Measurements from ENCODE around the gene BORCS6.

The BORCS6 gene

DNA sequence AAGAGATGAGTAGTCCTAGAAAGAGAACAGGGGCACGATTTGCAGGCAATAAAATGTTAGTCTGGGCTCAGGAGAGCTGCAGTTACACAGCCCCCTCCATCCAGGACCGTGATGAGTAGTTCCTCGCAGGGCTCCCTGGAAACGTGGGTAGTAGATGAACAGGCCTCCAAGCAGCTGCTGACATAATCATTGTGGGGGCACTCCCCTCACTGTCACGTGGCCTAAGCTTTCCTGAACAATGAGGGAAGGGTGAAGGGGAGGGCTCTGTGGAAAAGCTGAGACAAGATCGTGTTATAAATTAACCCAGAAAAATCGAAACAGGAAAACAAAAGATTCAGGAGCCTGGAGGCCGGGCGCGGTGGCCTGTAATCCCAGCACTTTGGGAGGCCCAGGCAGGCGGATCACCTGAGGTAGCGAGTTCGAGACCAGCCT lies 36.4 kb downstream of the BORCS6 start:
- peak; percentile 63 for DNase-seq

DNA sequence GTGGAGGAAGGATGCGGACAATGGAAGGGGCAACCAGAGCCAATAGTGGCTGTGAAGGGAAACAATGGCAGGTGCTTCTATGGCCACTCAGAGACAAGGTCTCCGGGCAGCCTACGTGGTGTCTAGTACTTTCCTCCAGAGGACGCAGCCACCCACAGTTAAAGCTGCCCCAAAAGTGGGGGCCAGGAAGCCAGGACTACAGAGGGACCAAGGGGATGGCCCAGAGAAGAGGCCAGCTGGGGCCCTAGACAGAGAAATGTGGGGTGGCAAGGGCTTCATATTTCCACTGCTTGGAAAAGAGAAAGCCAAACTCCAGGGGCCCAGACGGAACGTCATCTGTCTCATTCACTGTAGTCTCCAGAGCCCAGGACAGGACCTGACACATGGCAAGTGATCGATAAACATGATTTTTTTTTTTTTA lies 36.9 kb downstream of the BORCS6 start:
- DNase-seq, result no peak

DNA sequence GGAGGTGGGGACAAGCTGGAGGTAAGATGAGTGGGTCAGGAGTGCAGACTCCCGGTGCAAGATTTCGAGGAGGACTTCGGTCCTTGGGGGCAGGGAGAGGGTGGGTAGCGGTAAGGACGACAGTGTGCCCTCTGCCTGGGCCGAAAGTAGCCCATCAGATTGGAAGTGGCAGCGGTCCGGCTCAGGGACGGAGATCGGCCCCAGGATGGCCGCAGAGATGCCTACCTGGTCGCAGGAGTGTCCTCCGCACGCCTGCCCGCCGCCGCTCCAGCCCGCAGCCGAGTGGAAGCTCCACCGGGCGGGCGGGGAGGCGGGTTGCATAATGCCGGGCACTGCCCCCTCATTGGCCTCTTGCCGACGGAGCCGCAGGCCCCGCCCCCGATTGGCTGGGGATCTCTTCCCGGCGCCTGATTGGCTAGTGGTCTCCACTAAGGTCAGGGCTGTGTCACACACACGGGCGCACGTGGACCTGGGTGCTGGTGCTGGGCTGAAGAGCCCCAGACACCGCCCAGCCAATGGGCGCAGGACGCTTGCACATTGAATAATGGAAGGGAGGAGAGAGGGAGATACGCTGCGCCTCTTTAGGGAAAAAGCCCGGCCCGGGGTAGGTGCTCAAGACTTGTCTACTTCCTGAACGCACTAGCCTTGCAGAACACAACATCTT lies 37.7 kb downstream of the BORCS6 start, which contains the start of gene PER1:
Gene PER1, minus strand, starts transcription at position 293 of the 664 bp plus-strand sequence. CDS start 1,698 bp downstream, outside the sequence.
- peak; percentile 91 for DNase-seq

DNA sequence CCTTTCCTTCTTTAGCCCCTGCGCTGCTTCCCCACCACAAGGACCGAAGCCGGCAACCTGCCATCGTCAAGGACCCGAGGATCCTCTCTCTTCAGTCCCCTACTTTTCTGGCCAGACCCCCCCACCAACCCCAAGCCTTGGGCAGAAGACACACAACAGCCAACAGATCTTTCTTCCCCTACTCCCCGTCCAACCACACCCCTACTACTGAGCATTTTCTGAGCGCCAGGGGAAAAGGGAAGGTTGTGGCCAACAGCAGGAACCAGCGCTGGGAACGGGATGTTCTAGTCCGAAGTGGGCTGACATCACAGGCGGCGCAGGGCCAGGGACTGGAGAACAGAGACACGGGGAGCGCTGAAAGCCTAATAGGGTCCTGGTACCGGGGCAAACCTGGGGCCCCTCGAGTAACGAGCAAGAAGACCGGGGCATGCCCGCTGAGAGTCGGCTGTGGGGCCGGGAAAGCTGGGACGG lies 38.3 kb downstream of the BORCS6 start:
- no peak for DNase-seq

DNA sequence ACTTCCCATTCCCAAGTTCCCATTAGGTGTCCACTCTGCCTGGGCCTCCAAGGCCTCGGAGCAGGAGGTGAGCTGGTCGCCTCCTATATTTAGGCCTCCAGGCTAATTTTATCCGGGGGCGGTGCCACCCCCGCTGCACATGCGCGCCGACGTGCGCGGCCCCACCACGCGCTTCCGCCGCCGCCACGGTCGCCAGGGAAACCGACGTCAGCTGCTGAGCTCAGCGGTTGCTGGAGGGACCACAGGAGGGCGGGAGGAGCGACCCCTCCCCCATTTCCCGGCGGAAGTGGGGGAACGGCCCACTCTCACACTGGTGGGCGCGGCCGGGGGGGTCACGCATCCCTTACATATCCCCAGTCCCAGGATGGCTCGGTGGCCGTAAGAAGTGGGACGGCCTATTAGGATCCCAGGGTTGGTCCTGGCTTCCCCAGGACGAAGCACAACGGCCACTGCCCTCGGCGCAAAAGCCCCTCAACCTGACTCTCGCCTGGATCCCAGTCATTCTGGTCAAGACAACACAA lies 38.8 kb downstream of the BORCS6 start:
- peak; percentile 92 for DNase-seq

DNA sequence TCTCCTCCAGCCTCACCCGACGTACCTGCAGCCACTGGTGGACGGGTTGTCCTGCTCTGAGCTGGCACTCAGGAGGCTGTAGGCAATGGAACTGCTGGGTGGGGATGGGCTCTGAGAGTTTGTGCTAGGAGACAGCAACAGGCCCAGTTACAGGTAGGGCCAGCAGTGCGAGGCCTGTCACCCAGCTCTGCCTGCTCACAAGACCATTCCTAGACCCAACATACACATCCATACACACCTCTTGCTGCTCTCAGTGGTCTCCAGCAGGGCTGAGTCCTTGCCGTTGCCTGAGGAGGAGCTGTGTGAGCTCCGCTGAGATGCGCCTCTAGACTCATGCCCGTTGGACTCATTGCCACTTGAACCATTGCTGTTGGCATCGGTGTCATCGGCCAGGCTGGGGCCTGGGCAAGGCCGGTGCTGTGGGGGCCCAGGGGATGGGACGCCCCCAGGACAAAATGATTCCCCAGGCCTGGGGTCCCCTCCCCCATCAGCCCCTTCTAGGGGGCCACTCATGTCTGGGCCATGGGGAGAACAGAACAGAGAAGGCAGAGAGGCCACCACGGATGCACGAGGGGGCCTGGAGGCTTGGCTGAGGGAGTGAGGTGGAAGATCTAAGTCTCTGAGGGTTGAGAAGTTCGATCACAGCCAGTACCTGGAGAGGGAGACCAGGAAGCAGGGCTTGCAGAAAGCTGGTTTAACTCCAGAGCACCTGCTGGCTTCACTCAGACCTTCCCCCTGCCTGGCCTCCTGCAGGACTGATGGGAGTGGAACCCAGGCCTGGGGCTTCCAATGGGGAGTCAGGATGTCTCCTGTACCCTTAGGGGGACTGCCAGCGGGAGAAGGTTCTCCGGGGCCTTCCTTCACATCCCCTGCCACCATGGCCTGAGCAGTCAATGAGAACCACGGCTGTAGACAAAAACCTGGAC lies 39.5 kb downstream of the BORCS6 start:
- DNase-seq, result no peak

DNA sequence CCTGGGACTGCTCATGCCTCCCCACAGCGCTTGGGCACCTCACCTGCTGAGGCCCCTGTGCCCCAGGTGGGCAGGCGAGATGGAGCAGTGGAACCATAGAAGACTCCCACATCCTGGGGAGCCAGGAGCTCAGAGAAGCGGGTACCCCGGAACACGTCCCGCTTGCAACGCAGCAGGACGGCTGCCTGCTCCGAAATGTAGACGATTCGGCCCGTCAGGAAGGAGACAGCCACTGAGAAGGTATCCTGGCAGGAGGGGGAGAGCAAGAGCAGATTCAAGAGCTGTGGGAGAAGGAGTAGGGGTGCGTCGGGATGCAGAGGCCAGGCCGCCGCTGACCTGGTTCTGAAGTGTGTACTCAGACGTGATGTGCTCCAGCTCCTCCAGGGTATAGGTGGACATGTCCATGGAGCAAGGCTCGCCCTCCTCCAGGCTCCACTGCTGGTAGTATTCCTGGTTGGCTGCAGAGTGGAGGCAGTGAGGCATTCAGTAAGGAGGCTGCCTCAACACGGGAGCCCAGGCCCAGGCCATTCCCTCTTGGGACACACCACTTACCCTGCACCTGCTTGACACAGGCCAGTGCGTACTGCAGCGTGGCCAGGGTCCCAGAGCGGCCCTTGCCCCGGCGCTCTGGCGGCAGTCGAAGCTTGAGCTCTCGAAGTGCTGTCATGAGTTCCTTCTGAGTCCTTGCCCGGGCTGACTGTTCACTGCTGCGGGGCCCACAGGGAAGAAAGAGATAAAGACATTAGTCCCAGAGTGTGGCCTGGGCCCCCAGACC lies 40.4 kb downstream of the BORCS6 start:
- no peak for DNase-seq

DNA sequence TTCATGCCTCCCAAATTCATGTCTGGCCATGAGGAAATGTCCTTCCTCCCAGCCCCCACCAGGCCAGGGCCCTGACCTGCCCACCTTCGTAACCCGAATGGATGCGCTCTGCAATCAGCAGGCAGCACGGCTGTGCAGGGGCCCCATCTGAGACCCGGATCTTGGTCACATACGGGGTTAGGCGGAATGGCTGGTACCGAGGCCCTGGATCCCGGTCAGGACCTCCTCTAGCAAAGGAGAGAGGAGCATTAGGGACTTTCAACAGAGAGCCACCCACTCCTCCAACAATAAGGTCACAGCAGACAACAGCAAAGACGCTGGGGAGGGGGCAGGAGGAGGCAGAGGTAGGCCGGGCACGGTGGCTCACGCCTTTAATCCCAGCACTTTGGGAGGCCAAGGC lies 41.4 kb downstream of the BORCS6 start:
- no peak for DNase-seq

DNA sequence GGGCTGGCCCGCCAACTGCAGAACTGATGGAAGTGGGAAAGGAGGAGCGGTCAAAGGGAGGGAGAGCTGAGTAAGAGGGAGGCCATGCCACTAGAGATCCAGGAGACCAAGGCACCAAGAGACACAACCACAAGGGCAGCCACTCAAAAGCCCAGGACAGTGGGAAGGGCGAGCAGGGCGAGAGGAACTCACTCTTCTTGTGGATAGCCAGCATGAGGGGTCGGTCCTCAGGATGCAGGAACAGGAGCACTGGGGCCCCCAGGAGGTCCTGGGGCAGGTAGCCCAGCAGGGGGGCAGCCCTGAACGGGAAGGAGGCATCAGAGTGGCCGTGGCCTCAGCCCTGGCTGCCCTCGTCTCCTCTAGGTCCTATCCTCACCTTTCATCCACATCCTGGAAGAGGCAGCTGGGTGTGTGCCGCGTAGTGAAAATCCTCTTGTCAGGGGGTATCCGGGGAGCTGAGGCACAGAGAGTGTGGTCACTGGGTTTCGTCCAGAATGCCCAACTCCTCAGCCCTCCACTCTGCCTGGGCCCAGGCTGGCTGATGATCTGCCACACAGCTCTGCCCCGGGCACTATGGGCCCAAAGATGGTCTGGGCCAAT lies 42.1 kb downstream of the BORCS6 start:
- no peak for DNase-seq

DNA sequence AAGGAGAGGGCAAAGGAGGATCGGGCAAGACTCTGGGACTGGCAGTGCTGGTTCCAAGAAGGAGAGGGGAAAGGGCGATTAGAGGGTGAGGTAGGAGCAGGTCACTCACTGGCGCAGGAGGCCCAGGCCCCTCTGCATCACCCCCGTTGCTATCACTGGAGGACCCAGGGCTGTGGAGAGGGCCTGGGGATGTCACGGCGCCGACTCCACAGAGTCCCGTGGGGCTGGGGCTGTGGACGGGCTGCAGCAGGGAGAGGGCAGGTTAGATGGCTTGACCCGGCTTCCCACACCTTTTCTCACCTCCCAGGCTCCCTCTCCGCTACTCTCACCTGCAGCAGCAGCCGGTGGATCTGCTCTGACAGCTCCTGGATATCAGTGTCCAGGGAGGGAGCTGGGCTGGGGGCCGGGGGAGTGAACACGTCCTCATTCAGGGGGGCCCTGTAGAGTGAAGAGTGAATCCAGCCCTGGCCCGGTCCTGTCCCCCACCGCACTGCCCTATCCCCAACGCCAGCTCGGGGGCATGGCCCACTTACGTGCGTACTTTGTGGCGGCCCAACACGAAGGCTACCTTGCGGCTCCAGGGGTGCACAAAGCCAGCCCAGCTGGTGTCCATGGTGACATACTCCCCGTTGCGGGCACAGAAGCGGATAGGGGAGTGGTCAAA lies 42.7 kb downstream of the BORCS6 start:
- no peak for DNase-seq

DNA sequence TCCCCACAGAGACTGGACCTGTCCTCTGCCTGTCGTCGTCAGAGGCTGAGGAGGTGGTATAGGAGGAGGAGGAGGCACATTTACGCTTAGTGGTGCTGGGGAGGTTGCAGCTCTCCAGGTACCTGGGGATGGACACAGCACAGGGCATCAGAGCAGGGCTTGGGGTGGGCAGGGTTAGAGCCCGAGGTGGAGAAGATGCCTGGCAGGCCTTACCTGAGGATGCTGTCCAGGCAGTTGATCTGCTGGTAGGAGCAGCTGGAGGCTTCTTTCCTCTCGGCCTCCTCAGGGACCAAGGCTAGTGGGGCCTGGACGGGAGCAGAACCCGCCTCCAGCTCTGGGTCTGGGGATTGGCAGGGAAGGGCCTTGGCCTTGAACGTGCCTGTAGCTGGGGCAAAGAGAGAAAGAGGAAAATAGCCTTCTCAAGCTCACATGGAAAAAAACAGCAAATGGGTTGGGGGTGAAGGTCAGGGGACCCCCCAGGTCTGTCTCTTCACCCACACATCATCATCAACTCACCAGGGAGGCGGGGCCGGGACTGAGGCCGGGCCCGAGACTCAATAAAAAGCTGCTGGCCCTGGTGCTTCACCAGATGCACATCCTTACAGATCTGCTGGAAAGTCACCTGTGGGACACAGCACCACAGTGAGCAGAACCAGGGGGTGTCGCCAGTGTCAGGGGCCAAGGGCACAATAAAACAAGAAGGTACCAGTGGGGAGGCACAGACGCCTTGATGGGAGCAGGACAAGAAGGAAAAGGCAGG lies 43.4 kb downstream of the BORCS6 start:
- no peak for DNase-seq

DNA sequence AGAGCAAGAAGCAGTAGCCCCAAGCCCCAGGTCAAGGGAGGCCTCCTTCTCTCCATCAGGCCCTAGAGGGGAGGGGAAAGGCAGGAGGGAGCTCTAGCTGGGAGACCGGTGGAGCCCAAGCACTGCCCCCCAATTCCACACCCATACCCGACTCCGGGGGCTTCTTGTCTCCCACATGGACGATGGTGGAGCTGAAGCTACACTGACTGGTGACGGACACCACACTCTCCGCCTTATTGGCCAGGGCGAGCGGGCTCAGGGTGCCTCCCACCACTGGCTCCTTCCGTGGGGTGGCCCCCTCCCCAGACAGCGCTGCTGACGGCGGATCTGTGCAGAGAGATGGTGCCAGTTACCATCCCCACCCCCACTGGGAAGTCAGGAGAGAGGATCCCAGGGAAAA lies 44.2 kb downstream of the BORCS6 start:
- no peak for DNase-seq

DNA sequence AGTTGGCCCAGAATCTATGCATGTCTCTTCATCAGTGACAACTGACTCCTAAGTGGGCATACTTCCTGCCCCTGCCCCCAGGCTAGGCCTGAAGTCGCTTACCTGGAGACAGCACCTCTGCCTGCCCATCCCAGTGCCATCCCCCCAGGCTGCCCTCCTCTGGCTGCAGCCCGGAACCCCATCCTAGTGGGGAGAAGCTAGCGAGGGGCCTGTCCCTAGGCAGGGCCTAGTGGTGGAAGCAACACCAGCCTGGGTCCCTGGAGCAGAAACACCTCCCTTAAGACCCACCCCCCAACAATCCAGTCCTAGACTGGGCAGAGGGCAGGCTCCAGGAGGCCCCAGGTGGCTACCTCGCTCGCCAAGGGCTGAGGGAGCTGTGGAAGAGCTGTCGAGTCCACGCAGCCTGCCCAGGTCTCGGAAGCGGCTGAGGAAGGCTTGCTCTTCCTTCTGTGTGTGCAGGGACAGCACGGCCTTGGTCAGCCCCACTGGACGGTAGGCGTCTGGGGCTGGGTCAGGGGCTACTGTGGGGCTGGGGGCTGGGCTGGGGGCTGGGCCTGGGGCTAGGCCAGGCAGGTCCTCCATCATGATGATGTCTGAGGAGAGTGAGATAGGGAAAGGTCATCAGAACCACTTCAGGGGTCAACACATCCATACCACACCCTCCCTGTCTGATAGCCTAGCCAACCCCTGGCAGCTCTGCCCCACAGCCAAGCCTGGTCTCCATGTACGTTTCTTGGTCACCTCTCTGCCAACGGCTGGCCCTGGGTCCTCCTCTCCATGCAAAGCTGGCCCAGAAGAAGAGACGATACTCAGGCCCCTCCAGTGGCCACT lies 45.4 kb downstream of the BORCS6 start:
- DNase-seq, result no peak

DNA sequence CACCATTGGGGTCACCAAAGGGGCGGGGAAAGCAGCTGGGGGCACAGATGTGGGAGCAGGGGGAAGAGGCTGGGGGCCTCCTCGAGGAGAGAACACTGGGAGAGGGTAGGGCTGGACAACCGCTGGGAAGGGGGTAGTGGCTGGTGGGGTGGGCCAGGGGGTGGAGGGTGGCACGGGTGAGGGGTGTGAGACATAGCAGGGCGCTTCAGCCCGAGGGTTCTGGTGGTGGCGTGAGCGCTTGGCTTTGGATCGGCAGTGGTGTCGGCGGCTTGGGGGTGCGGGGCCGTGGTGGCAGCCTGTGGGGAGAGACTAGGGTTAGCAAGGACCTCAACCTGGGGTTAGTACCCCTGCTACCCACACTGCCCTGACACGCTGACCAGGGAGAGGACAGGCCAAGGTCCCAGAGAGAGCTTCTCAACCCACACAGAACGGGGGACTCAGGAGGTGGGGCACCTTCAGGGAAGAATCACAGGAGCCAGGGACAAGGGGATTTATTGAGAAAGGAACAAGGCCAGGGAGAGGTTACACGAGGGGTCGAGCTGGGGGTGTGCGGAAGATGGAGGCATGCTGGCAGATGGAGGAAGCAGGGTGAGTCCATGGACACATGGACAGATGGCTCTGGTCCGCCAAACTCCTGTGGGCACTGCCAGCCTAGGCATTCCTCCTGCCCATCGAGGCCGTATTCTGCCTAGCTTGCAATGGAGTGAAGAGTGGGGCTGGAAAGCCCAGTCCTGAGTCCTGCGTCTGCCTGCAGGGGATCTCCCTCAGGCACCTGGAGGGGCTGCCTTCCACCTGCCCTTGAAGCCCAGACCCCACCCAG lies 46.2 kb downstream of the BORCS6 start:
- no peak for DNase-seq

DNA sequence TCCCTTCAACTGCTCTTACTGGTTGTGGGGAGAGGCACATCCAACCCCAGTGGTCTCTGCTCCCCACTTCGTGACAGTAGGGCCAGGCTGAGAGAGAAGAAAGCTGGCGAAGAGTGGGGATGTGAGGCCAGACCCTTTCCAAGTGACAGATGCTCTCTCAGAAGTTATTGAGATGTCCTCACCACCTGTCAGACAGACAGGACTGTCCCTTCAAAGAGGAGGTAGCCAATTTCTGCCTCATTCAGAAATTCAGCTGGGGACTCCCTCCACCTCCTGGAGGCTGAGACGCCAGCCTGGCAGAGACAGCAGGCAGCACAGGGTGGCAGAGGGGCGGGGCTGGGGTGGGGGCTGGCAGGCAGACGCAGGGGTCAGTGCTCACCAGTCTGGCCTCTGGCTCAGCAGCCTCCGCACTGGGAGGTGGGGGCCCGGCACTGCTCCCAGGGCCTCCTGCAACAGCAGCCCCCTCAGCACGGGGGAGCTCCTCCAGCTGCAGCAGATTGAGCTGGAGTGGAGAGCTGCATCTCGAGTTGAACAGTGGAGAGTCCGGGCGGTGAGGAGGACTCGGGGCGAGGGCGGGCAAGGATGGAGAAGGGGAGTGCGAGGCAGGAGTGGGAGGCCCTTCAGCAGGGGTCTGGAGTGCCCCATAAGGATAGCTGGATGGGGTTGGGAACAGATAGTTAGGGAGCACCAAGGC lies 46.9 kb downstream of the BORCS6 start:
- DNase-seq, result no peak

DNA sequence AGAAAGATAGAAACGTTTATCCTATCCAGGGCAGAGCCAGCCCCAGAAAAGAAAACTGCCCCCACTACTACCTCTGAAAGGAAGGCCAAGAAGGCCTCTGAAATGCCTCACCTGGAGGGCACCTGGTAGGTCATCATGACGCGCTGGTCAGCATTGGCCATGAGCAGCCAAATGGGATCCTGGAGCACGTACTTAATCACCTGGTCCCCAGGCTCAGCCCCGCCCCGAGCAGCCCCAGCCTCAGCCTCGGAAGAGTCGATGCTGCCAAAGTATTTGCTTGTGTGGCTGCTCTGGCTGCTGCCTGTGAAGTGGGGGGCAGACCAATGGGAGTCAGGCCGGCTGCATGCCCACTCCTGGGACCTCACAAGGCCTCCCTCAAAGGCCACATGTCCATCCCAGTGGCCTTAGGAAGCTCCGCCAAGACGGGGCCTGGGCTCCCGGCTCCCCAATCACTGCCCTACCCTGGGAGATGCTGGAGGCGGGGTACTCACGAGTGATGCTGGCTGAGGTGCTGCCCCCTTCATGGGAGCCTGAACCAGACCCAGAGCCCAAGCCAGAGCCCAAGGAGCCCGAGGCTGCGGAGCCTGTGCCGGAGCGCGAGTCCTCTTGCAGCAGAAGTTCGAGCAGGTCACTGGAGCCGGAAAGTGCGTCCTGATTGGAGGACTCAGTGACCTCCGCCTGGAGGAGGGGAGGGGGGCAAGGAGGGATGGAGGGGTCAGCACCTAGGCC lies 47.7 kb downstream of the BORCS6 start:
- DNase-seq, result no peak

DNA sequence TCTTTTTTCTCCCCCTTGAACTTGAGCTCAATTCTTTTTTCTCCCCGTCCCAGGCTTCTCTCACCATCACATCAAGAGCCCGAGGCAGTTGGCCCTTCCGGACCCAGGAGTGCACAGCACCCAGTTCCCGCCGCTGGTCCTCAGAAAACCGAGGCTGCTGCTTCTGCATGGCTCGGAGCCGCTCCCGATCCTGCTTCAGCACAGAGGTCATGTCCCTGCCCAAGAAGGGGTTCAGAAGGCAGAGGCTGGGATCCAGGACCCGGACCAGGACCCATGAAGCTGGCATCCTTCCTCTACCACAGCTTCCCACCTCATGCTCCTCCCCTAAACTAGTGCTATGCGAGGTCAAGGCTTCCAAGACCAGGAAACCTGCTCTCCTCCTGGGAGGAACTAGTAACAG lies 48.2 kb downstream of the BORCS6 start:
- no peak for DNase-seq

DNA sequence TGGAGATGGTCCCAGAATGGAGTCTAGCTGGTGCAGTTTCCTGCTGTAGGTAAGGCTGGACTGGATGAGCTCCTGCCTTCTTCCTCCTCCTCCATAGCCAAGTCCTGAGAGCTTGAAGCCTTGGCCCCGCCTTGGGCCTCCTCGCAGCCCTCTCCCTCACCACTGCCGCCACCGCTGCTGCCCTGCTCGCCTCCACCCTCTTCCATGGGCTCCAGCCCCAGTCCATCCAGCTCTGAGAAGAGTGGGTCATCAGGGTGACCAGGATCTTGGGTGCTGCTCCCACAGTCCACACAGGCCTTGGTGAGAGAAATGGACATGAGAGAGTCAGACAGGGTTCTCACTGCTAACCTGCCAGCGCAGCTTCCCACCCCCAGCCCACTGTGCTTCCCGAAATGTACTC lies 48.9 kb downstream of the BORCS6 start:
- no peak for DNase-seq

All from activated CD8-positive, alpha-beta memory T cell treated with anti-CD3 and anti-CD28 coated beads, Interleukin-2, amount 50 U/mL, for 4 hours (primary cell).